T47D (cell line): Measurements from ENCODE around the gene KIAA0232.
"Not testable (repeated sequence)": the region's sequence is repeated elsewhere in the genome, so short reads cannot be mapped to it uniquely, and the experiment has no call there.

Source experiments
- DNase-seq, 2 experiments: peaks; one replicate each; pipeline versions ENCODE4 v3.0.0 to v3.0.0-alpha.2; 2011 to 2012; ENCODE audit warnings: low read depth in 1 of 2, low spot score in 1 of 2
- JUND ChIP-seq: IDR thresholded peaks from 2 replicates; pipeline ENCODE4 v1.6.1; 2012; ENCODE audit warnings: low read depth
- in situ Hi-C: cut with HindIII; loops from 2 replicates; pipeline ENCODE4 v1.10.0; 2016; ENCODE audit warnings: low sequenced_read_pairs, low pct_unique_long_range_greater_than_20kb

Gene KIAA0232

GRCh38 chr4:6783111-6783981 lies 819 bp downstream of the KIAA0232 start:
- DNase-seq: peak; percentile 93
- in situ Hi-C loops: no loop called here
- TF ChIP-seq JUND: no peak

GRCh38 chr4:6785572-6785925 lies 3.0 kb downstream of the KIAA0232 start:
- in situ Hi-C loops: no loop called here
- TF ChIP-seq JUND: no peak
- DNase-seq: no peak

GRCh38 chr4:6788123-6788522 lies 5.6 kb downstream of the KIAA0232 start:
- in situ Hi-C loops: no loop called here
- no peak for DNase-seq
- TF ChIP-seq JUND: no peak

- in situ Hi-C loops: not testable (repeated sequence)
Measured at GRCh38 chr4:6791245-6791644, 8.7 kb downstream of the KIAA0232 start.

GRCh38 chr4:6791796-6792195 lies 9.3 kb downstream of the KIAA0232 start:
- in situ Hi-C loops, DNase-seq: not testable (repeated sequence)

More at GRCh38 chr4:6791245-6791644, 8.7 kb downstream of the KIAA0232 start:
- not testable (repeated sequence) for DNase-seq

GRCh38 chr4:6794189-6794588 lies 11.7 kb downstream of the KIAA0232 start:
- no peak for DNase-seq
- in situ Hi-C loops: no loop called here
- no peak for TF ChIP-seq JUND

GRCh38 chr4:6795821-6796220 lies 13.3 kb downstream of the KIAA0232 start:
- TF ChIP-seq JUND: no peak
- in situ Hi-C loops: no loop called here
- DNase-seq: no peak

GRCh38 chr4:6797368-6797767 lies 14.8 kb downstream of the KIAA0232 start:
- DNase-seq, in situ Hi-C loops: not testable (repeated sequence)

GRCh38 chr4:6799091-6799490 lies 16.6 kb downstream of the KIAA0232 start:
- no peak for TF ChIP-seq JUND
- in situ Hi-C loops: no loop called here
- DNase-seq: no peak

- in situ Hi-C loops: no loop called here
- no peak for TF ChIP-seq JUND
- DNase-seq: no peak
Measured at GRCh38 chr4:6802025-6802424, 19.5 kb downstream of the KIAA0232 start.

GRCh38 chr4:6802626-6803025 lies 20.1 kb downstream of the KIAA0232 start:
- no peak for DNase-seq
- in situ Hi-C loops: no loop called here
- no peak for TF ChIP-seq JUND

- in situ Hi-C loops: no loop called here
- TF ChIP-seq JUND: no peak
- no peak for DNase-seq
Measured at GRCh38 chr4:6803246-6803645, 20.7 kb downstream of the KIAA0232 start.

- in situ Hi-C loops: no loop called here
- TF ChIP-seq JUND: no peak
- no peak for DNase-seq
Measured at GRCh38 chr4:6804082-6804752, 21.7 kb downstream of the KIAA0232 start.
